BE2C (cell line): ENCODE measurements around the gene ATF7IP.

Experiments used
- DNase-seq: peaks from one replicate; pipeline ENCODE4 v3.0.0-alpha.2; 2020
- H3K27me3 ChIP-seq: fragments of 250-450 bp; sonication (Bioruptor Pico); 2 replicates; pipeline ENCODE4 v1.5.1; 2020; ENCODE audit warnings: mild to moderate bottlenecking
- H3K36me3 ChIP-seq: fragments of 250-450 bp; sonication (Bioruptor Pico); 2 replicates; pipeline ENCODE4 v1.5.1; 2020; ENCODE audit warnings: mild to moderate bottlenecking
- H3K4me1 ChIP-seq: fragments of 250-450 bp; sonication (Bioruptor Pico); 2 replicates; pipeline ENCODE4 v1.5.1; 2020
- H3K4me3 ChIP-seq: 2 replicates; pipeline ENCODE4 v1.5.1; 2011; ENCODE audit warnings: low read depth, low read length
- H3K9me3 ChIP-seq: fragments of 250-450 bp; sonication (Bioruptor Pico); 2 replicates; pipeline ENCODE4 v1.5.1; 2020
- CTCF ChIP-seq: IDR thresholded peaks from 2 replicates; pipeline ENCODE4 v1.5.1; 2012; ENCODE audit warnings: mild to moderate bottlenecking, low read depth, low read length

ATF7IP gene

GRCh38 chr12:14422516-14423230, 57.2 kb downstream of the ATF7IP start:
- DNase-seq = no peak
- no peak overlapping the region for H3K4me3 ChIP-seq
- TF ChIP-seq CTCF = no peak
- peaks cover 13% of the 10 kb centered on the region for H3K9me3 ChIP-seq
- H3K36me3 ChIP-seq = peaks cover 27% of the 10 kb centered on the region
- peaks cover 21% of the 10 kb centered on the region for H3K4me1 ChIP-seq
- no peaks in the 10 kb centered on the region for H3K27me3 ChIP-seq

- DNase-seq = no peak
- Histone ChIP-seq H3K27me3 (no peaks in the 10 kb centered on the region), H3K4me3 (no peak overlapping the region), H3K9me3 (peaks cover 17% of the 10 kb centered on the region), H3K4me1 (peaks cover 23% of the 10 kb centered on the region), H3K36me3 (peaks cover 42% of the 10 kb centered on the region)
- no peak for TF ChIP-seq CTCF
Observed at GRCh38 chr12:14424545-14424944, 59.1 kb downstream of the ATF7IP start.

- no peak for DNase-seq
- H3K9me3 ChIP-seq = peaks cover 17% of the 10 kb centered on the region
- TF ChIP-seq CTCF = no peak
- H3K4me3 ChIP-seq = no peak overlapping the region
- peaks cover 23% of the 10 kb centered on the region for H3K4me1 ChIP-seq
- peaks cover 49% of the 10 kb centered on the region for H3K36me3 ChIP-seq
- no peaks in the 10 kb centered on the region for H3K27me3 ChIP-seq
Observed at GRCh38 chr12:14426792-14427191, 61.3 kb downstream of the ATF7IP start.

GRCh38 chr12:14427929-14428328, 62.4 kb downstream of the ATF7IP start:
- peaks cover 17% of the 10 kb centered on the region for H3K9me3 ChIP-seq
- H3K4me1 ChIP-seq = peaks cover 20% of the 10 kb centered on the region
- no peak overlapping the region for H3K4me3 ChIP-seq
- H3K36me3 ChIP-seq = peaks cover 49% of the 10 kb centered on the region
- no peaks in the 10 kb centered on the region for H3K27me3 ChIP-seq
- no peak for TF ChIP-seq CTCF
- DNase-seq = no peak

GRCh38 chr12:14430394-14430986, 65.0 kb downstream of the ATF7IP start:
- Histone ChIP-seq H3K4me3 (no peak overlapping the region), H3K9me3 (peaks cover 10% of the 10 kb centered on the region; the same call in 1 of the 2 replicates), H3K4me1 (peaks cover 15% of the 10 kb centered on the region), H3K27me3 (no peaks in the 10 kb centered on the region), H3K36me3 (peaks cover 47% of the 10 kb centered on the region)
- DNase-seq = no peak
- no peak for TF ChIP-seq CTCF

- Histone ChIP-seq H3K36me3 (peaks cover 55% of the 10 kb centered on the region), H3K4me3 (no peak overlapping the region), H3K27me3 (no peaks in the 10 kb centered on the region), H3K4me1 (peaks cover 7% of the 10 kb centered on the region), H3K9me3 (peaks cover 10% of the 10 kb centered on the region; the same call in 1 of the 2 replicates)
- no peak for TF ChIP-seq CTCF
- no peak for DNase-seq
Observed at GRCh38 chr12:14431975-14432374, 66.5 kb downstream of the ATF7IP start.
